H9 (cell line): ENCODE data around the gene GRK3. TPM values are rescaled to one million over a fixed set of nuclear protein-coding genes. Genes with fewer than 3 reads are reported as not detected.

Experiments used
- DNase-seq: peaks from one replicate; pipeline ENCODE4 v3.0.0-alpha.2; 2017
- H2AFZ ChIP-seq: one replicate; pipeline ENCODE4 v1.6.1; 2013; ENCODE audit warnings: mild to moderate bottlenecking, low read length, control low read depth, moderate library complexity
- H2AK5ac ChIP-seq: 2 replicates; pipeline ENCODE4 v1.6.1; 2013; ENCODE audit warnings: low read length, control low read depth, mixed read lengths; ENCODE audit not compliant: insufficient read length
- H2BK120ac ChIP-seq: one replicate; pipeline ENCODE4 v1.6.1; 2013; ENCODE audit warnings: low read depth, mild to moderate bottlenecking, low read length, control low read depth, inconsistent platforms; ENCODE audit not compliant: poor library complexity, severe bottlenecking
- H2BK12ac ChIP-seq: 2 replicates; pipeline ENCODE4 v1.6.1; 2013; ENCODE audit warnings: low read length, control low read depth, mixed read lengths, low read depth; ENCODE audit not compliant: insufficient read length
- H2BK15ac ChIP-seq: 2 replicates; pipeline ENCODE4 v1.6.1; 2013; ENCODE audit warnings: low read depth, low read length, control low read depth
- H2BK20ac ChIP-seq: one replicate; pipeline ENCODE4 v1.6.1; 2013; ENCODE audit warnings: low read depth, mild to moderate bottlenecking, low read length, control low read depth, inconsistent platforms; ENCODE audit not compliant: poor library complexity, severe bottlenecking
- H2BK5ac ChIP-seq: 2 replicates; pipeline ENCODE4 v1.6.1; 2013; ENCODE audit warnings: low read length, control low read depth, mixed read lengths; ENCODE audit not compliant: insufficient read length
- H3K14ac ChIP-seq: 2 replicates; pipeline ENCODE4 v1.6.1; 2013; ENCODE audit warnings: low read length, control low read depth; ENCODE audit not compliant: insufficient read depth
- H3K18ac ChIP-seq: 2 replicates; pipeline ENCODE4 v1.6.1; 2013; ENCODE audit warnings: low read depth, mild to moderate bottlenecking, mixed read lengths, low read length, control low read depth; ENCODE audit not compliant: insufficient read length
- H3K23ac ChIP-seq: 2 replicates; pipeline ENCODE4 v1.6.1; 2013; ENCODE audit warnings: low read length, control low read depth, mixed read lengths, low read depth; ENCODE audit not compliant: insufficient read length
- H3K23me2 ChIP-seq: 2 replicates; pipeline ENCODE4 v1.6.1; 2013; ENCODE audit warnings: low read depth, mild to moderate bottlenecking, mixed read lengths, low read length, control low read depth; ENCODE audit not compliant: insufficient read length, poor library complexity, severe bottlenecking
- H3K27ac ChIP-seq: 2 replicates; pipeline ENCODE4 v1.5.1; 2013; ENCODE audit warnings: low read length, control low read depth, mixed read lengths, low read depth; ENCODE audit not compliant: insufficient read length
- H3K27me3 ChIP-seq: 2 replicates; pipeline ENCODE4 v1.6.1; 2013; ENCODE audit warnings: low read length, control low read depth, inconsistent platforms; ENCODE audit not compliant: insufficient read depth
- H3K4ac ChIP-seq: 2 replicates; pipeline ENCODE4 v1.6.1; 2013; ENCODE audit warnings: low read depth, mild to moderate bottlenecking, control low read depth, inconsistent platforms, low read length, moderate library complexity
- H3K4me1 ChIP-seq: 2 replicates; pipeline ENCODE4 v1.6.1; 2013; ENCODE audit warnings: low read length, control low read depth, inconsistent platforms; ENCODE audit not compliant: insufficient read depth
- H3K4me2 ChIP-seq: 2 replicates; pipeline ENCODE4 v1.6.1; 2013; ENCODE audit warnings: low read length, control low read depth, mixed read lengths; ENCODE audit not compliant: insufficient read length, insufficient read depth
- H3K56ac ChIP-seq: 2 replicates; pipeline ENCODE4 v1.6.1; 2013; ENCODE audit warnings: low read depth, mild to moderate bottlenecking, mixed read lengths, low read length, control low read depth; ENCODE audit not compliant: insufficient read length
- H3K79me1 ChIP-seq: 2 replicates; pipeline ENCODE4 v1.6.1; 2013; ENCODE audit warnings: low read depth, mild to moderate bottlenecking, moderate library complexity, low read length, control low read depth, inconsistent platforms; ENCODE audit not compliant: insufficient read depth, poor library complexity, severe bottlenecking
- H3K79me2 ChIP-seq: 2 replicates; pipeline ENCODE4 v1.6.1; 2013; ENCODE audit warnings: low read length, control low read depth, inconsistent platforms; ENCODE audit not compliant: insufficient read depth
- H3K9ac ChIP-seq: 2 replicates; pipeline ENCODE4 v1.6.1; 2013; ENCODE audit warnings: low read length, control low read depth, mixed read lengths; ENCODE audit not compliant: insufficient read length; ENCODE audit errors: extremely low read depth
- H3K9me3 ChIP-seq: one replicate; pipeline ENCODE4 v1.6.1; 2013; ENCODE audit warnings: low read depth, low read length, inconsistent platforms; ENCODE audit not compliant: control insufficient read depth
- H3T11ph ChIP-seq: one replicate; pipeline ENCODE4 v1.6.1; 2013; ENCODE audit warnings: mild to moderate bottlenecking, low read length, control low read depth, inconsistent platforms
- H4K20me1 ChIP-seq: one replicate; pipeline ENCODE4 v1.6.1; 2013; ENCODE audit not compliant: control insufficient read depth, insufficient read length, insufficient read depth
- H4K5ac ChIP-seq: 2 replicates; pipeline ENCODE4 v1.6.1; 2013; ENCODE audit warnings: low read depth, mild to moderate bottlenecking, mixed read lengths, low read length, control low read depth; ENCODE audit not compliant: insufficient read length
- H4K8ac ChIP-seq: replicated peaks from 2 replicates; pipeline ENCODE4 v1.6.1; 2013; ENCODE audit warnings: low read length, control low read depth, mixed read lengths, low read depth; ENCODE audit not compliant: insufficient read length
- H4K91ac ChIP-seq: 2 replicates; pipeline ENCODE4 v1.6.1; 2013; ENCODE audit warnings: low read depth, mild to moderate bottlenecking, moderate library complexity, mixed read lengths, low read length, control low read depth; ENCODE audit not compliant: insufficient read length
- H3K27ac Mint-ChIP-seq, 3 experiments: 2 replicates in 2 of 3; 3 replicates in 1 of 3; pipeline ENCODE4 v1.8.0; 2020 to 2021; ENCODE audit warnings: mixed read lengths in 3 of 3, mild to moderate bottlenecking in 1 of 3, moderate library complexity in 1 of 3
- H3K27me3 Mint-ChIP-seq: 2 replicates; pipeline ENCODE4 v1.8.0; 2021; ENCODE audit warnings: low read depth, mild to moderate bottlenecking, moderate library complexity, mixed read lengths
- H3K36me3 Mint-ChIP-seq, 3 experiments: 2 replicates in 2 of 3; 3 replicates in 1 of 3; pipeline ENCODE4 v1.8.0; 2020 to 2021; ENCODE audit warnings: low read depth in 3 of 3, mixed read lengths in 3 of 3; ENCODE audit not compliant: insufficient read depth in 1 of 3
- H3K4me1 Mint-ChIP-seq, 2 experiments: 2 replicates each; pipeline ENCODE4 v1.8.0; 2020; ENCODE audit warnings: mixed read lengths in 2 of 2
- H3K4me3 Mint-ChIP-seq, 2 experiments: 2 replicates in 1 of 2; 3 replicates in 1 of 2; pipeline ENCODE4 v1.8.0; 2020 to 2021; ENCODE audit warnings: mild to moderate bottlenecking in 2 of 2, mixed read lengths in 2 of 2, moderate library complexity in 1 of 2
- H3K9me3 Mint-ChIP-seq, 2 experiments: 2 replicates in 1 of 2; 3 replicates in 1 of 2; pipeline ENCODE4 v1.8.0; 2020; ENCODE audit warnings: mild to moderate bottlenecking in 2 of 2, mixed read lengths in 2 of 2, moderate library complexity in 1 of 2
- WGBS: extraction: QIAGEN DNeasy Blood & Tissue Kit; methylation state at CpG from one replicate; pipeline ENCODE4 v1.1.7; 2013; ENCODE audit warnings: missing lambda C conversion rate, low lambda C conversion rate, mixed read lengths; ENCODE audit not compliant: insufficient read length; ENCODE audit errors: extremely low coverage; 5-methylcytosine and 5-hydroxymethylcytosine counted together
- total RNA-seq: library from RNA; stranded (reverse); gene quantifications from 2 replicates; pipeline ENCODE4 v1.2.1, GENCODE V29; 2021
- TF ChIP-seq, protein P1 (sequence below): fragments of 200-600 bp; sonication (generic); conservative IDR thresholded peaks from 3 replicates; pipeline ENCODE4 v1.8.0; 2021; ENCODE audit warnings: antibody characterized with exemption, mild to moderate bottlenecking

GRK3 gene
- total RNA-seq, 1 experiment from 2014 or later: 23.9 TPM

DNA sequence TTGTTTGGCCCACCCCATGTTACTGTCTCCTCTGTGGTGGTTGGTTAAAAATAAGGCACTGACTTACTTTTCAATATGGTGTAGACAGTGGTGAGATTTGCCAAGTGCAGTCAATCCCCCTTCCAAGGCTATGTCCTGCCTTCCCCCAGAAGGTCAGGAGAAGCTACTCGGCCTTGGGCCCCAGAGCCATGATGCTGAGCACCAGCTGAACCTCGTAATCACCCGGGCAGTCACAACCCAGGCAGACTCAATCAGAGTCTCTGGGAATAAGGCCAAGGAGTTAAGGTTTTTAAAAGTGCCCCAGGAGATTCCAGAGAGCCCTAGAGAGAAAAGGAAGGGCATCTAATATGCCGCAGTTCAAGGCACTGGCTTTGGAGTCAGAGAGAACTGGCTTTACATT is 201.3 kb downstream of the GRK3 start:
- H2BK12ac ChIP-seq: no peak overlapping the region
- no peak overlapping the region for H2AFZ ChIP-seq
- peaks cover 17% of the 10 kb centered on the region for H3K27me3 Mint-ChIP-seq
- H4K8ac ChIP-seq: no peak overlapping the region
- H3K4me2 ChIP-seq: no peak overlapping the region
- no peak for DNase-seq
- H3K27me3 ChIP-seq: no peaks in the 10 kb centered on the region
- peaks cover 0 to 5% of the 10 kb centered on the region in 2 experiments; a peak in 3 of 4 replicates for H3K4me1 Mint-ChIP-seq
- H4K5ac ChIP-seq: no peak overlapping the region
- no peak overlapping the region for H3T11ph ChIP-seq
- H3K4me3 Mint-ChIP-seq: no peak overlapping the region
- H2BK15ac ChIP-seq: no peak overlapping the region
- no peak overlapping the region for H3K4ac ChIP-seq
- no peaks in the 10 kb centered on the region for H3K36me3 Mint-ChIP-seq
- H3K79me1 ChIP-seq: no peaks in the 10 kb centered on the region
- no peak overlapping the region for H3K18ac ChIP-seq
- no peak overlapping the region for H3K9ac ChIP-seq
- peaks cover 7 to 8% of the 10 kb centered on the region in 2 experiments; a peak in 4 of 5 replicates for H3K9me3 Mint-ChIP-seq
- TF ChIP-seq, protein P1, sequence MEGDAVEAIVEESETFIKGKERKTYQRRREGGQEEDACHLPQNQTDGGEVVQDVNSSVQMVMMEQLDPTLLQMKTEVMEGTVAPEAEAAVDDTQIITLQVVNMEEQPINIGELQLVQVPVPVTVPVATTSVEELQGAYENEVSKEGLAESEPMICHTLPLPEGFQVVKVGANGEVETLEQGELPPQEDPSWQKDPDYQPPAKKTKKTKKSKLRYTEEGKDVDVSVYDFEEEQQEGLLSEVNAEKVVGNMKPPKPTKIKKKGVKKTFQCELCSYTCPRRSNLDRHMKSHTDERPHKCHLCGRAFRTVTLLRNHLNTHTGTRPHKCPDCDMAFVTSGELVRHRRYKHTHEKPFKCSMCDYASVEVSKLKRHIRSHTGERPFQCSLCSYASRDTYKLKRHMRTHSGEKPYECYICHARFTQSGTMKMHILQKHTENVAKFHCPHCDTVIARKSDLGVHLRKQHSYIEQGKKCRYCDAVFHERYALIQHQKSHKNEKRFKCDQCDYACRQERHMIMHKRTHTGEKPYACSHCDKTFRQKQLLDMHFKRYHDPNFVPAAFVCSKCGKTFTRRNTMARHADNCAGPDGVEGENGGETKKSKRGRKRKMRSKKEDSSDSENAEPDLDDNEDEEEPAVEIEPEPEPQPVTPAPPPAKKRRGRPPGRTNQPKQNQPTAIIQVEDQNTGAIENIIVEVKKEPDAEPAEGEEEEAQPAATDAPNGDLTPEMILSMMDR: no peak
- no peak overlapping the region for H4K91ac ChIP-seq
- no peaks in the 10 kb centered on the region for H3K4me1 ChIP-seq
- no peaks in the 10 kb centered on the region for H4K20me1 ChIP-seq
- H3K27ac ChIP-seq: no peak overlapping the region
- H2BK120ac ChIP-seq: no peak overlapping the region
- no peaks in the 10 kb centered on the region for H3K9me3 ChIP-seq
- H2BK20ac ChIP-seq: no peak overlapping the region
- H3K27ac Mint-ChIP-seq: no peak overlapping the region
- no CpG with 5 or more reads among the region's 4 CpGs for WGBS
- H3K23me2 ChIP-seq: no peaks in the 10 kb centered on the region
- no peak overlapping the region for H3K23ac ChIP-seq
- H3K79me2 ChIP-seq: no peaks in the 10 kb centered on the region
- H3K14ac ChIP-seq: no peak overlapping the region
- no peak overlapping the region for H3K56ac ChIP-seq
- no peak overlapping the region for H2BK5ac ChIP-seq
- no peak overlapping the region for H2AK5ac ChIP-seq
